ENCODE measurements around the gene HOXC10. TPM values are rescaled to one million over a fixed set of nuclear protein-coding genes. Genes with fewer than 3 reads are reported as not detected.

The HOXC10 gene
- total and polyA plus RNA-seq, 4 experiments from 2014 or later = not detected

- Histone ChIP-seq H3K4me1 (ENCODE audit: insufficient read depth, low read length) (peaks cover 18% of the 10 kb centered on the region), H3K4me3 (ENCODE audit: low read length in 2 of 2) (no peak overlapping the region), H3K9me3 (ENCODE audit: control insufficient read depth in 1 of 2, low read length in 2 of 2) (no peaks in the 10 kb centered on the region), H3K36me3 (ENCODE audit: insufficient read depth, low read length) (no peaks in the 10 kb centered on the region), H3K27me3 (ENCODE audit: insufficient read depth, low read length) (peaks cover 50% of the 10 kb centered on the region), H3K27ac (ENCODE audit: low read depth, low read length) (no peak overlapping the region)
- Mint-ChIP-seq H3K27ac (peak overlapping the region in 1 of 7 donors; percentile 64), H3K4me1 (peaks cover 6 to 28% (median 17%) of the 10 kb centered on the region in 4 donors), H3K27me3 (peaks cover 49 to 69% of the 10 kb centered on the region in 2 donors), H3K4me3 (peak overlapping the region in 1 of 8 donors; percentile 36), H3K36me3 (peaks cover 0 to 1% of the 10 kb centered on the region in 2 donors), H3K9me3 (peaks cover 0 to 3% (median 0%) of the 10 kb centered on the region in 8 donors)
- ChIA-PET POLR2A (ENCODE audit: partially characterized antibody) (no interaction called here), CTCF (ENCODE audit: partially characterized antibody) (no interaction called here)
- intact Hi-C loops (cut with micrococcal nuclease) = no loop called here
- DNase-seq = no peak
These were observed 34.3 kb downstream of the HOXC10 start for GRCh38 chr12:54019091-54019811.

- ChIA-PET POLR2A (ENCODE audit: partially characterized antibody) (no interaction called here), CTCF (ENCODE audit: partially characterized antibody) (no interaction called here)
- Histone ChIP-seq H3K36me3 (ENCODE audit: insufficient read depth, low read length) (no peaks in the 10 kb centered on the region), H3K9me3 (ENCODE audit: control insufficient read depth in 1 of 2, low read length in 2 of 2) (no peaks in the 10 kb centered on the region), H3K27ac (ENCODE audit: low read depth, low read length) (no peak overlapping the region), H3K4me1 (ENCODE audit: insufficient read depth, low read length) (peaks cover 10% of the 10 kb centered on the region), H3K27me3 (ENCODE audit: insufficient read depth, low read length) (peaks cover 49% of the 10 kb centered on the region), H3K4me3 (ENCODE audit: low read length in 2 of 2) (no peak overlapping the region)
- peaks cover 6 to 20% (median 11%) of the 10 kb centered on the region in 4 donors for H3K4me1 Mint-ChIP-seq
- peaks cover 0 to 1% of the 10 kb centered on the region in 2 donors for H3K36me3 Mint-ChIP-seq
- no peak for DNase-seq
- peak overlapping the region in 2 of 8 donors; percentile 1 to 34 for H3K4me3 Mint-ChIP-seq
- H3K9me3 Mint-ChIP-seq = peaks cover 0 to 2% (median 0%) of the 10 kb centered on the region in 8 donors
- intact Hi-C loops (cut with micrococcal nuclease) = no loop called here
- H3K27ac Mint-ChIP-seq = no peak overlapping the region
- H3K27me3 Mint-ChIP-seq = peaks cover 46 to 66% of the 10 kb centered on the region in 2 donors
These were observed 35.1 kb downstream of the HOXC10 start for GRCh38 chr12:54019924-54020590.

GRCh38 chr12:54020591-54021405, 35.9 kb downstream of the HOXC10 start:
- peaks cover 45% of the 10 kb centered on the region for H3K27me3 ChIP-seq (ENCODE audit: insufficient read depth, low read length)
- intact Hi-C loops (cut with micrococcal nuclease) = no loop called here
- no peak overlapping the region for H3K4me3 ChIP-seq (ENCODE audit: low read length in 2 of 2)
- no peaks in the 10 kb centered on the region for H3K36me3 ChIP-seq (ENCODE audit: insufficient read depth, low read length)
- H3K4me1 Mint-ChIP-seq = peaks cover 6 to 15% (median 9%) of the 10 kb centered on the region in 4 donors
- H3K9me3 Mint-ChIP-seq = no peaks in the 10 kb centered on the region
- no peak for DNase-seq
- H3K4me3 Mint-ChIP-seq = no peak overlapping the region
- POLR2A ChIA-PET (ENCODE audit: partially characterized antibody) = no interaction called here
- peaks cover 0 to 1% of the 10 kb centered on the region in 2 donors for H3K36me3 Mint-ChIP-seq
- H3K4me1 ChIP-seq (ENCODE audit: insufficient read depth, low read length) = peaks cover 10% of the 10 kb centered on the region
- no peak overlapping the region for H3K27ac ChIP-seq (ENCODE audit: low read depth, low read length)
- H3K9me3 ChIP-seq (ENCODE audit: control insufficient read depth in 1 of 2, low read length in 2 of 2) = no peaks in the 10 kb centered on the region
- no peak overlapping the region for H3K27ac Mint-ChIP-seq
- H3K27me3 Mint-ChIP-seq = peaks cover 45 to 65% of the 10 kb centered on the region in 2 donors
- CTCF ChIA-PET (ENCODE audit: partially characterized antibody) = no interaction called here

GRCh38 chr12:54021432-54022013, 36.6 kb downstream of the HOXC10 start:
- Histone ChIP-seq H3K4me3 (ENCODE audit: low read length in 2 of 2) (no peak overlapping the region), H3K4me1 (ENCODE audit: insufficient read depth, low read length) (peaks cover 10% of the 10 kb centered on the region), H3K27me3 (ENCODE audit: insufficient read depth, low read length) (peaks cover 47% of the 10 kb centered on the region), H3K27ac (ENCODE audit: low read depth, low read length) (no peak overlapping the region), H3K9me3 (ENCODE audit: control insufficient read depth in 1 of 2, low read length in 2 of 2) (no peaks in the 10 kb centered on the region), H3K36me3 (ENCODE audit: insufficient read depth, low read length) (no peaks in the 10 kb centered on the region)
- no peaks in the 10 kb centered on the region for H3K9me3 Mint-ChIP-seq
- no peak overlapping the region for H3K4me3 Mint-ChIP-seq
- POLR2A ChIA-PET (ENCODE audit: partially characterized antibody) = no interaction called here
- no peak for DNase-seq
- CTCF ChIA-PET (ENCODE audit: partially characterized antibody) = interaction anchor here (1.3 to 2.8 kb wide), 2 partner anchors 11 to 186 kb away, joined by 3 to 12 read pairs; partner anchors contain the start of gene HOXC5
- no peak overlapping the region for H3K27ac Mint-ChIP-seq
- H3K36me3 Mint-ChIP-seq = peaks cover 0 to 1% of the 10 kb centered on the region in 2 donors
- peaks cover 7 to 17% (median 11%) of the 10 kb centered on the region in 4 donors for H3K4me1 Mint-ChIP-seq
- intact Hi-C loops (cut with micrococcal nuclease) = no loop called here
- peaks cover 49 to 70% of the 10 kb centered on the region in 2 donors for H3K27me3 Mint-ChIP-seq

- Mint-ChIP-seq H3K4me1 (peaks cover 2 to 19% (median 5%) of the 10 kb centered on the region in 4 donors), H3K9me3 (no peaks in the 10 kb centered on the region), H3K27ac (no peak overlapping the region), H3K27me3 (peaks cover 49 to 76% of the 10 kb centered on the region in 2 donors), H3K36me3 (no peaks in the 10 kb centered on the region), H3K4me3 (no peak overlapping the region)
- no peak overlapping the region for H3K4me3 ChIP-seq (ENCODE audit: low read length in 2 of 2)
- ChIA-PET POLR2A (ENCODE audit: partially characterized antibody) (no interaction called here), CTCF (ENCODE audit: partially characterized antibody) (interaction anchor here (1.0 to 2.8 kb wide), 4 partner anchors 9 to 193 kb away, joined by 3 to 12 read pairs (median 4); partner anchors contain the start of genes HOXC5 and HOXC8)
- no peak overlapping the region for H3K27ac ChIP-seq (ENCODE audit: low read depth, low read length)
- H3K9me3 ChIP-seq (ENCODE audit: control insufficient read depth in 1 of 2, low read length in 2 of 2) = no peaks in the 10 kb centered on the region
- H3K36me3 ChIP-seq (ENCODE audit: insufficient read depth, low read length) = no peaks in the 10 kb centered on the region
- DNase-seq = no peak
- intact Hi-C loops (cut with micrococcal nuclease) = no loop called here
- H3K4me1 ChIP-seq (ENCODE audit: insufficient read depth, low read length) = peaks cover 2% of the 10 kb centered on the region
- peaks cover 54% of the 10 kb centered on the region for H3K27me3 ChIP-seq (ENCODE audit: insufficient read depth, low read length)
These were observed 38.3 kb downstream of the HOXC10 start for GRCh38 chr12:54022960-54023884.

GRCh38 chr12:54024127-54024526, 39.2 kb downstream of the HOXC10 start:
- no peak overlapping the region for H3K4me3 Mint-ChIP-seq
- POLR2A ChIA-PET (ENCODE audit: partially characterized antibody) = no interaction called here

More at GRCh38 chr12:54024127-54024526, 39.2 kb downstream of the HOXC10 start:
- Histone ChIP-seq H3K4me1 (ENCODE audit: insufficient read depth, low read length) (no peaks in the 10 kb centered on the region), H3K27me3 (ENCODE audit: insufficient read depth, low read length) (peaks cover 57% of the 10 kb centered on the region), H3K27ac (ENCODE audit: low read depth, low read length) (no peak overlapping the region), H3K4me3 (ENCODE audit: low read length in 2 of 2) (no peak overlapping the region), H3K9me3 (ENCODE audit: control insufficient read depth in 1 of 2, low read length in 2 of 2) (no peaks in the 10 kb centered on the region), H3K36me3 (ENCODE audit: insufficient read depth, low read length) (no peaks in the 10 kb centered on the region)
- Mint-ChIP-seq H3K4me1 (peaks cover 5 to 26% (median 9%) of the 10 kb centered on the region in 4 donors), H3K27ac (no peak overlapping the region), H3K9me3 (no peaks in the 10 kb centered on the region), H3K27me3 (peaks cover 55 to 79% of the 10 kb centered on the region in 2 donors), H3K36me3 (no peaks in the 10 kb centered on the region)
- intact Hi-C loops (cut with micrococcal nuclease) = no loop called here
- no peak for DNase-seq
- CTCF ChIA-PET (ENCODE audit: partially characterized antibody) = interaction anchor here (1.2 to 2.8 kb wide), 2 partner anchors 8 to 19 kb away, joined by 3 to 12 read pairs; partner anchors contain the start of gene HOXC5

Data from CD4-positive, alpha-beta memory T cell (primary cell).